ENCODE measurements around the gene CNPPD1.

CNPPD1 gene

GRCh38 chr2:219158586-219158985, 18.1 kb downstream of the CNPPD1 start:
- peak; percentile 76 for DNase-seq

GRCh38 chr2:219158025-219158424, 18.7 kb downstream of the CNPPD1 start:
- DNase-seq: no peak

GRCh38 chr2:219157396-219157795, 19.3 kb downstream of the CNPPD1 start:
- DNase-seq: no peak

- peak; percentile 73 for DNase-seq
These were observed 21.6 kb downstream of the CNPPD1 start for GRCh38 chr2:219155054-219155644.

- no peak for DNase-seq
These were observed 27.1 kb downstream of the CNPPD1 start for GRCh38 chr2:219149667-219150066.

GRCh38 chr2:219142329-219142728, 34.4 kb downstream of the CNPPD1 start:
- peak; percentile 88 for DNase-seq

- DNase-seq: no peak
These were observed 36.0 kb downstream of the CNPPD1 start for GRCh38 chr2:219140722-219141121.

- DNase-seq: no peak
These were observed 42.7 kb downstream of the CNPPD1 start for GRCh38 chr2:219133976-219134375.

- DNase-seq: no peak
These were observed 45.0 kb downstream of the CNPPD1 start for GRCh38 chr2:219131744-219132143.

GRCh38 chr2:219131327-219131726, 45.4 kb downstream of the CNPPD1 start:
- DNase-seq: no peak

GRCh38 chr2:219129589-219129988, 47.1 kb downstream of the CNPPD1 start:
- DNase-seq: no peak

GRCh38 chr2:219128396-219128795, 48.3 kb downstream of the CNPPD1 start:
- no peak for DNase-seq

GRCh38 chr2:219127037-219127635, 49.6 kb downstream of the CNPPD1 start:
- no peak for DNase-seq

GRCh38 chr2:219126555-219126954, 50.2 kb downstream of the CNPPD1 start:
- no peak for DNase-seq

GRCh38 chr2:219125886-219126270, 50.8 kb downstream of the CNPPD1 start:
- DNase-seq: no peak

GRCh38 chr2:219125225-219125885, 51.4 kb downstream of the CNPPD1 start:
- DNase-seq: peak; percentile 25

- DNase-seq: no peak
These were observed 52.2 kb downstream of the CNPPD1 start for GRCh38 chr2:219124381-219125110.

GRCh38 chr2:219123356-219124135, 53.2 kb downstream of the CNPPD1 start:
- no peak for DNase-seq

- no peak for DNase-seq
These were observed 54.3 kb downstream of the CNPPD1 start for GRCh38 chr2:219122202-219122980.

Measured in fibroblast of skin of back (primary cell).